ENCODE measurements around the gene NSUN2. TPM values are rescaled to one million over a fixed set of nuclear protein-coding genes. Genes with fewer than 3 reads are reported as not detected.
A peak's percentile ranks its signal among the peaks of the same experiment; 100 is the strongest.

NSUN2 gene
- total and polyA plus RNA-seq, 12 donors, result 21.3 to 66.8 (median 40.2) TPM

GRCh38 chr5:6568889-6569288 is 64.0 kb downstream of the NSUN2 start:
- H3K9me3 ChIP-seq (replicated peaks in 1 of 3), result no peaks in the 10 kb centered on the region
- no peaks in the 10 kb centered on the region for H3K36me3 ChIP-seq (replicated peaks in 1 of 2)
- H3K4me3 ChIP-seq, result no peak overlapping the region
- H3K27me3 ChIP-seq, result no peaks in the 10 kb centered on the region
- WGBS, 4 donors, result 69 to 75% (median 75%) methylated on average over 6 of the region's 6 CpGs
- intact Hi-C loops (cut with DNase I), result no loop called here
- H3K27ac ChIP-seq, result no peak overlapping the region
- peak in 1 of 7 donors; percentile 31 for DNase-seq
- no peaks in the 10 kb centered on the region for H3K4me1 ChIP-seq (replicated peaks in 1 of 2)
- TF ChIP-seq CTCF (IDR thresholded peaks at IDR 0.05) (no peak), POLR2A (IDR thresholded peaks at IDR 0.05) (no peak)

GRCh38 chr5:6568383-6568782 is 64.5 kb downstream of the NSUN2 start:
- H3K36me3 ChIP-seq (replicated peaks in 1 of 2), result no peaks in the 10 kb centered on the region
- intact Hi-C loops (cut with DNase I), result no loop called here
- DNase-seq, result peak in 1 of 7 donors; percentile 75
- H3K4me3 ChIP-seq, result no peak overlapping the region
- TF ChIP-seq POLR2A (IDR thresholded peaks at IDR 0.05) (no peak), CTCF (IDR thresholded peaks at IDR 0.05) (no peak)
- no peak overlapping the region for H3K27ac ChIP-seq
- no peaks in the 10 kb centered on the region for H3K9me3 ChIP-seq (replicated peaks in 1 of 3)
- 50 to 85% (median 73%) methylated on average over 6 of the region's 6 CpGs for WGBS, 4 donors
- no peaks in the 10 kb centered on the region for H3K4me1 ChIP-seq (replicated peaks in 1 of 2)
- no peaks in the 10 kb centered on the region for H3K27me3 ChIP-seq

GRCh38 chr5:6567835-6568234 is 65.0 kb downstream of the NSUN2 start:
- Histone ChIP-seq H3K27ac (no peak overlapping the region), H3K4me3 (no peak overlapping the region), H3K4me1 (replicated peaks in 1 of 2) (no peaks in the 10 kb centered on the region), H3K36me3 (replicated peaks in 1 of 2) (no peaks in the 10 kb centered on the region), H3K9me3 (replicated peaks in 1 of 3) (no peaks in the 10 kb centered on the region), H3K27me3 (no peaks in the 10 kb centered on the region)
- DNase-seq, result no peak
- intact Hi-C loops (cut with DNase I), result no loop called here
- no peak for TF ChIP-seq POLR2A (IDR thresholded peaks at IDR 0.05)
- no peak for TF ChIP-seq CTCF (IDR thresholded peaks at IDR 0.05)

GRCh38 chr5:6567068-6567467 is 65.8 kb downstream of the NSUN2 start:
- 79 to 87% (median 82%) methylated on average over 4 of the region's 4 CpGs for WGBS, 4 donors
- intact Hi-C loops (cut with DNase I), result no loop called here
- no peak for TF ChIP-seq POLR2A (IDR thresholded peaks at IDR 0.05)
- H3K4me1 ChIP-seq (replicated peaks in 1 of 2), result no peaks in the 10 kb centered on the region
- no peak overlapping the region for H3K27ac ChIP-seq
- no peaks in the 10 kb centered on the region for H3K9me3 ChIP-seq (replicated peaks in 1 of 3)
- no peaks in the 10 kb centered on the region for H3K36me3 ChIP-seq (replicated peaks in 1 of 2)
- no peaks in the 10 kb centered on the region for H3K27me3 ChIP-seq
- no peak overlapping the region for H3K4me3 ChIP-seq
- DNase-seq, result no peak

GRCh38 chr5:6565492-6565891 is 67.4 kb downstream of the NSUN2 start:
- H3K27me3 ChIP-seq, result no peaks in the 10 kb centered on the region
- H3K4me3 ChIP-seq, result no peak overlapping the region
- no peaks in the 10 kb centered on the region for H3K36me3 ChIP-seq (replicated peaks in 1 of 2)
- TF ChIP-seq CTCF (IDR thresholded peaks at IDR 0.05), result no peak
- 80 to 86% (median 82%) methylated on average over 3 of the region's 3 CpGs for WGBS, 4 donors
- H3K9me3 ChIP-seq (replicated peaks in 1 of 3), result no peaks in the 10 kb centered on the region
- intact Hi-C loops (cut with DNase I), result no loop called here
- H3K27ac ChIP-seq, result no peak overlapping the region
- DNase-seq, result peak in 1 of 7 donors; percentile 6
- H3K4me1 ChIP-seq (replicated peaks in 1 of 2), result no peaks in the 10 kb centered on the region

Measured in adrenal gland (tissue), 12 donors.